Stimulated activated CD8-positive, alpha-beta memory T cell treated with anti-CD3 and anti-CD28 coated beads, Interleukin-4, amount 100 ng/mL, for 1 hour (primary cell): ENCODE measurements around the gene MATN1.
"Not testable (repeated sequence)": the region's sequence is repeated elsewhere in the genome, so short reads cannot be mapped to it uniquely, and the experiment has no call there.

ENCODE experiments used
- DNase-seq, 2 donors: peaks; one replicate each; pipeline ENCODE4 v3.0.0-alpha.2; 2020; ENCODE audit warnings: low read depth in 2 of 2, low spot score in 1 of 2

Gene MATN1

DNA sequence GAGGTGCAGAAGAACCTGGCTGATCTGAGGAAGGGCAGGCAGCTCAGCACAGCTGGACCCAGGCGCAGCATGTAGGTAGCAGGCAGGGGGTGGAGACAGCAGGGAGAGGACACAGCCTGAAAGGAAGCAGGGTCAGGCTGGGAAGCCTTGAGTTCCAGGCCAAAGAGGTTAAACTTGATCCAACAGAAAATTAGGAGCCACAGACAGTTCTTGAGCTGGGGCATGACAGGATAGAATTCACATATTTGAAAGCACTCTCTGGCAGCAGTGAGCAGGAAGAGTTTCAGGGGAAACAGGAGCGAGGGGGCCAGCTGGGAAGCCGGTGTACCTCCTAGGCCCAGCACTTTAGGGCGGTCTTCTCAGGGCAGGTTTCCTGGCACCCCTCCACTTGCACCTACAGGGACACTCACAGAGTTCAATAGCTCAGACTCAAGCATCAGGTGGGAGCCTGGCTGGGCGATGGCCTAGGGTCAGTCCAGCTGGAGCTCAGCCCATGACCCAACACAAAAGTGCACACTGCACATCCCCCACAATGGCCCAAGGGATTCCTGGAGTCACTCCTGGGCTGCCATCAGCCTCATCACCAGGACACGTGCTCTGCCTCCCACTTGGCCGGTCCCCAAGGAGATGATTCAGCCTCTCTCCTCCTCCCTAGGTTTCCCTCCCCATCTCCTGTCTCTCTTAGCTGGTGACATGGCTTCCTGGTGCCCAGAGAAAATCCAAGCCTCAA, 22.7 kb downstream of the MATN1 start:
- DNase-seq = no peak

GRCh38 chr1:30699762-30700161, 23.6 kb downstream of the MATN1 start:
- DNase-seq = no peak

DNA sequence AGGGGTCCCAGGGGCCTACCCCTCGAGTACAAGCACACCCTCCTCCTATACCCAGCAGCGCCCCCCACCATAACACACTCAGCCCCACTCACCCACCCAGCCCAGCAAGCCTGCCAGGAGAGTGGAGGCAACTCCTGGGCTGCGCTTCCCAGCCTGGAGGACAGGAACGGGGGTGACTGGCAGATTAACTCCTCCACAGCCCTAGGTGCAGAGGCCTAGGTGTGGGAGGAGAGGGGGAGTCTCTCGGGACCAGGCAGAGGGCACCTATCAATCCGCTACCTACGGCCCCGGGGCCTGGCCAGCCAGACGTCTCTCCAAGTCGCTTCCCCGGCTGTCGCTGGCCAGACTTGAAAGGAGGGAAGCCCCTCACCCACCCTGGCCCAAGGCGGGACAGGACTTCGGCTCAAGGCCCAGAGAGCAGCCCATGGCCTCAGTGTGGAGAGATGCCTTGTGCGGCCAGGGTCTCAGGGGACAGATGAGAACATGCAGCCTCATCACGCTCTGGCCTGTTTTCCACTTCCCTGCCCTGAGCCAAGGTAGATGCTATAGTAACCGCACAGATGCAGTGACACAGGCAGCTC, 24.9 kb downstream of the MATN1 start:
- DNase-seq = no peak

- DNase-seq = no peak
Measured at GRCh38 chr1:30697571-30698376, 25.6 kb downstream of the MATN1 start.

DNA sequence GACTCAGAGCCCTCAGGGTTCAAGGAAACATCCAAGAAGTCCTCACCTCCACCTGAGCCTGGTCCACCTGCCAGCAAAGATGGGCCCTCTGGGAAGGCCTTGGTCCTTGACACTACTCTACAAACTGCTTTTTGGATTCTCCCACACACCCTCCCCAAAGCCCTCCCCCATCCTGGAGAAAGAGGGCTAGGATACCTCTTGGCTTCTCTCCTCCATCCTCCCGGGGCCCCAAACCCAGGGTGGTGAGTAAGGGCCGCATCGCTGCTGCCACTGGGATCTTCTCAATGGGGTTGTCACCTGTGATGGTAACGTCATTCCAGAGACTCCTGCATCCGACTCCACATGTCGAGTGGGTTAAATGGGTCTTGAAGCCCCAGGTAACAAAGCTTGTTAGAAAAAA, 26.6 kb downstream of the MATN1 start:
- no peak for DNase-seq

GRCh38 chr1:30695439-30695841, 27.9 kb downstream of the MATN1 start:
- DNase-seq = no peak

GRCh38 chr1:30694280-30695175, 28.9 kb downstream of the MATN1 start:
- DNase-seq = no peak

- DNase-seq = no peak
Measured at GRCh38 chr1:30693822-30694221, 29.6 kb downstream of the MATN1 start.

DNA sequence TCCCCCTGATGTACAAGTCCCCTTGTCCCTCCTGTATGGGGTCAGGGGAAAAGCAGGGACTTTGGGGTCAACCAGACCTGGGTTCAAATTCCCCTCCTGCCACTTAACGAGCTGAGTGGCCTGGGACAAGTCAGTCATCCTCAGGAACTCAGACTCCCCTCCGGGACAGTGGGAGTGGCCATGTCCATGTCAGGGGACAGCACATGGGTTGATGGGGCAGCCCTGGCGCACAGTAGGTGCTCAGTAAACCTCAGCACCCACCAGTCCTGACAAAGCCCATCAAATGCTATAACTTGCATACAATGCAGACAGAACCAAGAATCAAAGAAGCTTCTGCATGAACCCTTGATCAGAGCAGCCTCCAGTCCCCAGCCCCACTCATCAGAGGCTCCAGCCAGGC, 30.0 kb downstream of the MATN1 start:
- DNase-seq = no peak

DNA sequence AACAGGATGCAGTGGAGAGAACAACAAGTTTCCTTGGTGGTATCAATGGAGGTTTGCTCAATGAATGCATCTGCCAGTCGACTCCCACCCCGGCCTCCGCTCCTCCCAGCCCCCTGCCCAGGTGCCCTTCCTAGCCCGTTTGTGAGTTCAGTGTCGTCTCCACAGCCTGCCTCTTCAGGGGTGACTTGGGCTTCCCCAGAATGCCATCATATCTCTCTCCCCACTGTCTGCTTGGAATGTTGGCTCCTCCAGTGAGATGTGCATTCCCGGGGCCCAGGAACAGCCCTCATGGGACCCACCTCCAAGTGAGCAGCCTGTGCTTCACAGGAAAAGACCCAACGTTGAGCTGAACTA, 30.5 kb downstream of the MATN1 start:
- no peak for DNase-seq

DNA sequence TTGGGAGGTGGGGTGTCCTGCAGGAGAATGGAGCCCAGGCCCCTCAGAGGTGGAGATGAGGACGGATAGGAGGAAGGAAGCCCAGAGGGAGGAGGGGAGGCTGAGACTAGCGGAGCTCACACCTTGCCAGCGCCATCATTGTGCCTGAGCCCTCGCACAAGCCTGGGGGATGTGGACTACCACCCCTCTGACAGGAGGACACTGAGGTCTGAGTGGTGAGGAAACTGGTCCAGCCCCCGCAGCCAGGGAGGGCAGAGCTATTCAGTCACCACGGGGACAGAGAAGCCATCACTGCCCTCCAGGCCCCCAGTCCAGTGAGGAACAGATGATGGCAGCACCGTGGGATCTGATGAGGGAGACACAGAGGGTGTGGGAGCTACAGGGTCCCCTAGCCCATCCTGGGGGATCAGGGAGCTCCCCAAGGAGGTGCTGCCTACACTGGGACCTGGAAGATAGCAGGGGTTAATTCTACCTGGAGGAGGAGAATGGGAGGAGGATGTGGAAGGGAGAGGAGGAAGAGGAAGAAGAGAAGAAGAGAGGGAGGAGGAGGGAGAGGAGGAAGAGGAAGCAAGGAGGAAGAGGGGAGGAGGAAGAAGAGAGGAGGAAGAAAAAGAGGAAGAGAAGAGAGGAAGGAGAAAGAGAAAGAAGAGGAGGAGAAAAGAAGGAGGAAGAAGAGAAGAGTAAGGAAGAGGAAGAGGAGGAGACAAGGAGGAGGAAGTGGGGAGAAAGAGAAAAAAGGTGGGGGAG, 31.0 kb downstream of the MATN1 start:
- DNase-seq = no peak

- DNase-seq = no peak
Measured at GRCh38 chr1:30691480-30691879, 31.9 kb downstream of the MATN1 start.

DNA sequence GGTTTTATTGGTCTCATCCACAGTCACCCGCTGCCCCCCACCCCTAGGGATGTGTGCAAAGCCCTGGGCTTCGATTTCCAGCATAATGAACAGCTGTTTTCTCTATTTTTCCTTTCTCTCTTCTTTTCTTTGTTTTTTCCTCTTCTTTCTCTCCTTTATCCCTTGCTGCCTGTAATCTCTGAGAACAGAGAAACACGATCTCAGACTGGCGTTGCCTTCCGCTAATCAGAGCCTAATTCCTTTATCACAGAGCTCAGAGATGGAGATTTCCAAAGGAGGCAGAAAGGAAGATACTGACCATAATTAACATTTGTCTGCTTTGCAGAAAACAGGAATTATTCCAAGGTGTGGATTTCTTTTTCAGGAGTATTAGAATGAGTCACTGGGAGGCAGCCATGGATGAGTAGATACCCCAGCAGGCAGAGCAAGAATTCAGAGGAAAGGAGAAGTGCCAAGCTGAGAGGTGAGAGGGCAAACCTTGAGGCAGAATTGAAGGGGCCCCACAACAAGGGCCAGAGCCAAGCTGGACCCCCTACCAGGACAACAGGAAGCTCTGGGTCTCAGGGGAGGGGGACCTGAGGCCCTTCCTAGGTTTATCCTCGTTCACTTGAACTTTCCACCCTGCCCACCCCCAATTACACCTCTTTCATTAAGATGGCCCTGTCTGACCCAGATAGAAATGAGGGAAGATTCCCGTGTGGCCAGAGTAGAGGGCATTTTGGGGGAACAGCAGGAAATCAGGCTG, 33.3 kb downstream of the MATN1 start:
- no peak for DNase-seq

DNA sequence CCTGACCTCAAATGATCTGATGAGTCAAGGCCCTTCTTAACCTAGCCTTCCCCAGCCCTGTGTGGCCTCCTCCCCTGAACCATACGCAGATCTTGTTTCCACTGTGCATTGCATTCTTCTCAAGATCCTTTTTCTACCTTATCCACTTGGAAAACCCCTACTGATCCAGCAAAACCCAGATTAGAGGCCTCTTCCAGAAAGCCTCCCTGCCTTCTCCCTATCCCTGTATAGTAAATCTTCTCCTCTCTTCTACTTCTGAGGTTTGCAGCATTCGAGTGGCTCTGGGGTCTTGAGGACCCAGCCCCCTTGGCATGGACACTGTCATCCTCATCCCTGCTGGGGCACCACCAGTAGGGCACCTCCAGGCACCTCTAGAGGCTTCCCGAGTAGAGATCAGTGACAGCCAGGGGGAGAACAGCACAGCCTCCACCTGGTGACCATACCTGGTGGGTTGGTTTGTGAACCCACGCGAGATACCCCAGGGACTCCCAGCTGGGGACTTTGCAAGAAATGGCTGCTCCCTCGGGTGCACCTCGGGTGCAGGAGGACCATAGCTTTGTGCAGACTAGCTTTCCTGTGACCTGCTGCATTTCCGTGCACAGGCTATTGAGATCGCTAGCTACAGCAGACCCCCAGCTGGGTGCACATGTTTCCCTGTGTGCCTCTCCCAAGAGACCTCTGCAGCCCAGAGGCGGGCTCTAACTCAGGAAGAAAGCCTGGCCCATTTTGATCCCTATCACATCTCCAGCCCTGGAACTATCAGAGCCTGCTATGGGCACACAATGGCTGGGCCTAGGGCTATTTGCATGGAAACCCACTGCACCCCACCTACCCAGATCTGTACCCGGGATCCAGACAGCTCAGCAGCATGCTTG, 34.2 kb downstream of the MATN1 start:
- DNase-seq = no peak

DNA sequence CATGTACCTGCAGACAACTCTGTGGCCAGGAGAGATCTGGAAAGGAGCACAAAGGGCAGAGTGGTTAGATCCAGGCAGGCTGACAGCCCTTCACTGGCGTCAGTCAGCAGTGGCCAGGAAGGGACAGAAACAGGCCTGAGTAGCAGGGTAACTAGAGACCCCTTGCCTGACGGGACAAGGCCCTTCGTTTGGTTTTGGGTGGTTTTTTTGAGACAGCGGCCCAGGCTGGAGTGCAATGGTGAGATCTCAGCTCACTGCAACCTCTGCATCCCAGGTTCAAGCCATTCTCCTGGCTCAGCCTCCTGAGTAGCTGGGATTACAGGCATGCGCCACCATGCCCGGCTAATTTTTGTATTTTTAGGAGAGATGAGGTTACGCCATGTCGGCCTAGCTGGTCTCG, 34.9 kb downstream of the MATN1 start:
- DNase-seq = not testable (repeated sequence)

- no peak for DNase-seq
Measured at GRCh38 chr1:30687886-30688285, 35.5 kb downstream of the MATN1 start.

DNA sequence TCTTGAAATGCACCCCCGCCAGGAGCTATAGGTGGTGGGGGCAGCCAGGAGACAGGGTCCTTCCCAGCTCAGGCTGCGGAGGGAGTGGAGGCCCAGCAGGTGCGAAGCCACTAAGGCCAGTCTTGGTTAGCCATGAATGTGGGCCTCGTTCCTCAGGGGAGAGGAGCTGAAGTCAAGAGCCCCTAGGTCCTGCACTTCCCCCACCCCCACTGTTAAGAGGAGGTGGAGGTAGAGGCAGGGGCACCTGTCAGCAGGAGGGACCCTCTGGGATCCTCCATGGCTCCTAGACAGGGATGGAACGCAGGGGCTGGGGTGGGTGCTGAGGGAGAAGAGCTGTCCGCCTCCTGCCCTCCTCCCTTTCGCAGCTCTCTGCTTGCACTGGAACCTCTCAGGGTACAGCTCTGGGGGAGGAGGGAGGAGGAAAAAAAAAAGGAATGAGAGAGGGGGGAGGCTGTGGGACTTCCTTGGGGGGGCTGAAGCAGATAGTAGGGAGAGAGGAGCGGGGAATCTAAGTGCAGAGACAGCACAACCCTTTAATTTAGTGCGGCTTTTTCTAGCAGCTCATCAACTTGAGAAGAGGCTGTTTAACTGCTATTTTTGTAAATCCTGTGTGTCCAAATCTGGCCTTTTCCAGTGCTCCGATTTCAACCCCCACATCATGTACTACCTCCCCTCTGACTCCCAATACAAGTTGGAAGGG, 37.0 kb downstream of the MATN1 start:
- DNase-seq = no peak

- DNase-seq = no peak
Measured at GRCh38 chr1:30685796-30686165, 37.6 kb downstream of the MATN1 start.
